Gastrocnemius medialis (tissue), 4 donors: ENCODE measurements around the gene CEP295NL.

ENCODE experiments used
- POLR2A ChIP-seq, 2 donors: fragments of 450-650 bp; IDR thresholded peaks; one replicate each; pipeline ENCODE4 v1.6.1; 2017; ENCODE audit warnings: antibody characterized with exemption in 2 of 2, mild to moderate bottlenecking in 2 of 2, moderate library complexity in 2 of 2
- TF ChIP-seq, protein P1 (sequence below), 5 experiments: fragments of 450-650 bp in 3 of 5; fragments of 200-600 bp in 2 of 5; sonication (generic) in 2 of 5; IDR thresholded peaks in 4 of 5; conservative IDR thresholded peaks in 1 of 5; 1 replicate in 4 of 5; 2 replicates in 1 of 5; pipeline ENCODE4 v1.5.1; 2016 to 2019; ENCODE audit warnings: antibody characterized with exemption in 5 of 5, mild to moderate bottlenecking in 3 of 5, moderate library complexity in 3 of 5

DNA sequence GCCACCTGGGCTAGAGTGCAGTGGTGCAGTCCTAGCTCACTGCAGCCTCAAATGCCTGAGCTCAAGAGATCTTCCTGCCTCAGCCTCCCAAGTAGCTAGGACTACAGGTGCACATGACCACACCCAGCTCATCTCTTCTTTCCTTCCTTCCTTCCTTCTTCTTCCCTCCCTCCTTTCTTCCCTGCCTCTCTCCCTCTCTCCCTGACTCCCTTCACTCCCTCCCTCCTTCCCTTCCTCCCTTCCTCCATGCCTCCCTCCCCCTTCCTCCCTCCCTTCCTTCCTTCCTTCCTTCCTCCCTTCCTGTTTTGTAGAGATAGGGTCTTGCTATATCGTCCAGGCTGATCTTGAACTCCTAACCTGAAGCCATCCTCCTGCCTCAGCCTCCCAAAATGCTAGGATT, 38.9 kb downstream of the CEP295NL start:
- TF ChIP-seq, protein P1, sequence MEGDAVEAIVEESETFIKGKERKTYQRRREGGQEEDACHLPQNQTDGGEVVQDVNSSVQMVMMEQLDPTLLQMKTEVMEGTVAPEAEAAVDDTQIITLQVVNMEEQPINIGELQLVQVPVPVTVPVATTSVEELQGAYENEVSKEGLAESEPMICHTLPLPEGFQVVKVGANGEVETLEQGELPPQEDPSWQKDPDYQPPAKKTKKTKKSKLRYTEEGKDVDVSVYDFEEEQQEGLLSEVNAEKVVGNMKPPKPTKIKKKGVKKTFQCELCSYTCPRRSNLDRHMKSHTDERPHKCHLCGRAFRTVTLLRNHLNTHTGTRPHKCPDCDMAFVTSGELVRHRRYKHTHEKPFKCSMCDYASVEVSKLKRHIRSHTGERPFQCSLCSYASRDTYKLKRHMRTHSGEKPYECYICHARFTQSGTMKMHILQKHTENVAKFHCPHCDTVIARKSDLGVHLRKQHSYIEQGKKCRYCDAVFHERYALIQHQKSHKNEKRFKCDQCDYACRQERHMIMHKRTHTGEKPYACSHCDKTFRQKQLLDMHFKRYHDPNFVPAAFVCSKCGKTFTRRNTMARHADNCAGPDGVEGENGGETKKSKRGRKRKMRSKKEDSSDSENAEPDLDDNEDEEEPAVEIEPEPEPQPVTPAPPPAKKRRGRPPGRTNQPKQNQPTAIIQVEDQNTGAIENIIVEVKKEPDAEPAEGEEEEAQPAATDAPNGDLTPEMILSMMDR (IDR thresholded peaks at IDR 0.05 in 4 of 5, conservative IDR thresholded peaks at IDR 0.05 in 1 of 5), result no peak
- no peak for TF ChIP-seq POLR2A (IDR thresholded peaks at IDR 0.05)
